Glutamatergic neuron (in vitro differentiated cells): Measurements from ENCODE around the gene FKBP14. TPM values are rescaled to one million over a fixed set of nuclear protein-coding genes. Genes with fewer than 3 reads are reported as not detected.

Experiments used
- DNase-seq: peaks from one replicate; pipeline ENCODE4 v3.0.0; 2022
- H3K27ac Mint-ChIP-seq: one replicate; pipeline ENCODE4 v1.8.0; 2020; ENCODE audit warnings: mild to moderate bottlenecking, mixed read lengths, inconsistent platforms; ENCODE audit not compliant: unreplicated experiment
- H3K27me3 Mint-ChIP-seq: one replicate; pipeline ENCODE4 v1.8.0; 2020; ENCODE audit warnings: mild to moderate bottlenecking, moderate library complexity, mixed read lengths, inconsistent platforms; ENCODE audit not compliant: unreplicated experiment
- H3K36me3 Mint-ChIP-seq: one replicate; pipeline ENCODE4 v1.8.0; 2020; ENCODE audit warnings: mild to moderate bottlenecking, mixed read lengths, inconsistent platforms; ENCODE audit not compliant: unreplicated experiment
- H3K4me1 Mint-ChIP-seq: one replicate; pipeline ENCODE4 v1.8.0; 2020; ENCODE audit warnings: mild to moderate bottlenecking, low read depth, mixed read lengths, inconsistent platforms; ENCODE audit not compliant: unreplicated experiment
- H3K4me3 Mint-ChIP-seq: one replicate; pipeline ENCODE4 v1.8.0; 2020; ENCODE audit warnings: mild to moderate bottlenecking, mixed read lengths, inconsistent platforms; ENCODE audit not compliant: unreplicated experiment
- H3K9me3 Mint-ChIP-seq: one replicate; pipeline ENCODE4 v1.8.0; 2020; ENCODE audit warnings: mild to moderate bottlenecking, moderate library complexity, mixed read lengths, inconsistent platforms; ENCODE audit not compliant: unreplicated experiment
- CTCF ChIP-seq: fragments of 200-600 bp; sonication (generic); IDR thresholded peaks from one replicate; pipeline ENCODE4 v1.5.0; 2021; ENCODE audit not compliant: partially characterized antibody, unreplicated experiment
- total RNA-seq: library from RNA; stranded (reverse); fragmentation: NEBNext Ultra II Directional; extraction: Animal tissue kit (Norgen Biotek cat#: 25700); gene quantifications from one replicate; pipeline ENCODE4 v1.2.1, GENCODE V29; 2021; ENCODE audit not compliant: unreplicated experiment

The FKBP14 gene
- total RNA-seq, 1 donor from 2014 or later, result 6.8 TPM

- no peak for DNase-seq
- H3K27me3 Mint-ChIP-seq, result no peaks in the 10 kb centered on the region
- H3K4me1 Mint-ChIP-seq, result peaks cover 4% of the 10 kb centered on the region
- no peak overlapping the region for H3K27ac Mint-ChIP-seq
- no peaks in the 10 kb centered on the region for H3K9me3 Mint-ChIP-seq
- no peak overlapping the region for H3K4me3 Mint-ChIP-seq
- no peaks in the 10 kb centered on the region for H3K36me3 Mint-ChIP-seq
- no peak for TF ChIP-seq CTCF
These were observed 8.0 kb upstream of the FKBP14 start for GRCh38 chr7:30034501-30034900.

GRCh38 chr7:30032310-30033125 lies 6.0 kb upstream of the FKBP14 start:
- Mint-ChIP-seq H3K27me3 (peaks cover 4% of the 10 kb centered on the region), H3K36me3 (no peaks in the 10 kb centered on the region), H3K4me1 (peaks cover 9% of the 10 kb centered on the region), H3K4me3 (no peak overlapping the region), H3K27ac (no peak overlapping the region), H3K9me3 (peaks cover 9% of the 10 kb centered on the region)
- no peak for DNase-seq
- TF ChIP-seq CTCF, result no peak

- no peak for TF ChIP-seq CTCF
- Mint-ChIP-seq H3K27me3 (peaks cover 4% of the 10 kb centered on the region), H3K4me3 (no peak overlapping the region), H3K27ac (peak overlapping the region; percentile 95), H3K36me3 (no peaks in the 10 kb centered on the region), H3K4me1 (peaks cover 14% of the 10 kb centered on the region), H3K9me3 (peaks cover 9% of the 10 kb centered on the region)
- no peak for DNase-seq
These were observed 3.2 kb upstream of the FKBP14 start for GRCh38 chr7:30029696-30030095.

- no peak for DNase-seq
- Mint-ChIP-seq H3K4me3 (no peak overlapping the region), H3K9me3 (peaks cover 9% of the 10 kb centered on the region), H3K27ac (peak overlapping the region; percentile 95), H3K27me3 (peaks cover 4% of the 10 kb centered on the region), H3K4me1 (peaks cover 14% of the 10 kb centered on the region), H3K36me3 (no peaks in the 10 kb centered on the region)
- no peak for TF ChIP-seq CTCF
These were observed 2.5 kb upstream of the FKBP14 start for GRCh38 chr7:30028749-30029635.
